WTC11 (cell line): ENCODE measurements around the gene SOCS7. TPM values are rescaled to one million over a fixed set of nuclear protein-coding genes. Genes with fewer than 3 reads are reported as not detected.

ENCODE experiments used
- ATAC-seq: fragments of 200-7000 bp; cut with Tn5 transposase; 2 replicates; pipeline ENCODE4 v1.10.0; 2021; ENCODE audit warnings: mild to moderate bottlenecking, moderate library complexity
- CTCF ChIA-PET: fragments of 300-600 bp; sonication (Branson Sonifier 250); formaldehyde crosslinking; loops from one replicate; lab custom pipeline; 2021; ENCODE audit warnings: antibody characterized with exemption; lab: Charles Lee
- POLR2A ChIA-PET: fragments of 350-600 bp; sonication (Branson Sonifier 250); formaldehyde crosslinking; loops from one replicate; lab custom pipeline; 2021; ENCODE audit warnings: antibody characterized with exemption; lab: Charles Lee
- DNase-seq: peaks from one replicate; pipeline ENCODE4 v3.0.0; 2021; ENCODE audit warnings: low spot score
- H3K27ac Mint-ChIP-seq: 2 replicates; pipeline ENCODE4 v1.8.0; 2021; ENCODE audit warnings: mixed read lengths
- H3K27me3 Mint-ChIP-seq: 2 replicates; pipeline ENCODE4 v1.8.0; 2021; ENCODE audit warnings: low read depth, mild to moderate bottlenecking, moderate library complexity, mixed read lengths
- H3K36me3 Mint-ChIP-seq: 2 replicates; pipeline ENCODE4 v1.8.0; 2021; ENCODE audit warnings: mixed read lengths
- H3K4me1 Mint-ChIP-seq: 2 replicates; pipeline ENCODE4 v1.8.0; 2022; ENCODE audit warnings: mixed read lengths
- H3K4me3 Mint-ChIP-seq: 2 replicates; pipeline ENCODE4 v1.8.0; 2021; ENCODE audit warnings: mild to moderate bottlenecking, moderate library complexity, mixed read lengths
- H3K9me3 Mint-ChIP-seq: 2 replicates; pipeline ENCODE4 v1.8.0; 2021; ENCODE audit warnings: mixed read lengths
- ELF4 ChIP-seq: sonication (generic); formaldehyde crosslinking; IDR thresholded peaks from 2 replicates; pipeline ENCODE4 v1.8.1; 2022; ENCODE audit warnings: low read depth, mild to moderate bottlenecking, moderate library complexity, missing genetic modification reagents
- EMX1 ChIP-seq: fragments of 250-450 bp; sonication (Bioruptor Pico); IDR thresholded peaks from 2 replicates; pipeline ENCODE4 v1.8.0; 2021; ENCODE audit warnings: mild to moderate bottlenecking
- ETV6 ChIP-seq: sonication (generic); formaldehyde crosslinking; IDR thresholded peaks from 2 replicates; pipeline ENCODE4 v1.8.1; 2022; ENCODE audit warnings: mild to moderate bottlenecking, missing genetic modification reagents
- FOXJ3 ChIP-seq: sonication (generic); formaldehyde crosslinking; IDR thresholded peaks from 2 replicates; pipeline ENCODE4 v1.9.0; 2021; ENCODE audit warnings: missing genetic modification reagents, mild to moderate bottlenecking, borderline replicate concordance
- FOXP1 ChIP-seq: sonication (generic); formaldehyde crosslinking; IDR thresholded peaks from 2 replicates; pipeline ENCODE4 v1.8.0; 2022; ENCODE audit warnings: missing genetic modification reagents, mild to moderate bottlenecking, moderate library complexity, borderline replicate concordance
- GABPB1 ChIP-seq: sonication (generic); formaldehyde crosslinking; IDR thresholded peaks from 2 replicates; pipeline ENCODE4 v1.8.1; 2023; ENCODE audit warnings: mild to moderate bottlenecking, missing genetic modification reagents
- JUN ChIP-seq: sonication (generic); formaldehyde crosslinking; IDR thresholded peaks from 2 replicates; pipeline ENCODE4 v1.8.0; 2023; ENCODE audit warnings: mild to moderate bottlenecking, missing genetic modification reagents
- NFATC4 ChIP-seq: fragments of 250-450 bp; sonication (Bioruptor Pico); IDR thresholded peaks from 2 replicates; pipeline ENCODE4 v1.9.0; 2021; ENCODE audit warnings: mild to moderate bottlenecking
- NFYB ChIP-seq: sonication (generic); formaldehyde crosslinking; conservative IDR thresholded peaks from 2 replicates; pipeline ENCODE4 v1.8.0; 2022; ENCODE audit warnings: low read depth, missing genetic modification reagents
- NR1H2 ChIP-seq: sonication (generic); formaldehyde crosslinking; IDR thresholded peaks from 2 replicates; pipeline ENCODE4 v1.9.0; 2021; ENCODE audit warnings: mild to moderate bottlenecking, moderate library complexity, missing genetic modification reagents
- NR3C1 ChIP-seq: sonication (generic); formaldehyde crosslinking; conservative IDR thresholded peaks from 2 replicates; pipeline ENCODE4 v1.8.1; 2023; ENCODE audit warnings: low read depth, mild to moderate bottlenecking, missing genetic modification reagents
- RORB ChIP-seq: fragments of 250-450 bp; sonication (Bioruptor Pico); IDR thresholded peaks from 2 replicates; pipeline ENCODE4 v1.9.0; 2021; ENCODE audit warnings: mild to moderate bottlenecking
- TEAD1 ChIP-seq: sonication (generic); formaldehyde crosslinking; IDR thresholded peaks from 2 replicates; pipeline ENCODE4 v1.8.0; 2022; ENCODE audit warnings: mild to moderate bottlenecking, missing genetic modification reagents
- ZNF121 ChIP-seq: sonication (generic); formaldehyde crosslinking; IDR thresholded peaks from 2 replicates; pipeline ENCODE4 v1.8.0; 2023; ENCODE audit warnings: missing genetic modification reagents
- ZNF232 ChIP-seq: sonication (generic); formaldehyde crosslinking; IDR thresholded peaks from 2 replicates; pipeline ENCODE4 v1.8.0; 2022; ENCODE audit warnings: mild to moderate bottlenecking, missing genetic modification reagents
- ZNF416 ChIP-seq: fragments of 250-450 bp; sonication (Bioruptor Pico); IDR thresholded peaks from 2 replicates; pipeline ENCODE4 v1.9.0; 2021; ENCODE audit warnings: mild to moderate bottlenecking, inconsistent platforms
- ZNF423 ChIP-seq: fragments of 250-450 bp; sonication (Bioruptor Pico); IDR thresholded peaks from 2 replicates; pipeline ENCODE4 v2.1.2; 2022; ENCODE audit warnings: mild to moderate bottlenecking, moderate library complexity
- total RNA-seq: library from RNA; stranded (reverse); gene quantifications from 3 replicates; pipeline ENCODE4 v1.2.3, GENCODE V29; 2021
- TF ChIP-seq, protein P1 (sequence below): sonication (generic); formaldehyde crosslinking; IDR thresholded peaks from 2 replicates; pipeline ENCODE4 v1.8.1; 2023; ENCODE audit warnings: mild to moderate bottlenecking, missing genetic modification reagents, moderate library complexity
- TF ChIP-seq, protein P2 (sequence below): fragments of 250-450 bp; sonication (Bioruptor Pico); conservative IDR thresholded peaks from 2 replicates; pipeline ENCODE4 v1.9.0; 2021; ENCODE audit warnings: mild to moderate bottlenecking
- TF ChIP-seq, protein P3 (sequence below): sonication (generic); formaldehyde crosslinking; conservative IDR thresholded peaks from 2 replicates; pipeline ENCODE4 v1.8.1; 2022; ENCODE audit warnings: mild to moderate bottlenecking, missing genetic modification reagents
- TF ChIP-seq, protein P4 (sequence below): sonication (generic); formaldehyde crosslinking; IDR thresholded peaks from 2 replicates; pipeline ENCODE4 v1.8.0; 2022; ENCODE audit warnings: mild to moderate bottlenecking, missing genetic modification reagents
- TF ChIP-seq, protein P5 (sequence below): sonication (generic); formaldehyde crosslinking; IDR thresholded peaks from 2 replicates; pipeline ENCODE4 v1.8.1; 2022; ENCODE audit warnings: low read depth, missing genetic modification reagents, borderline replicate concordance
- TF ChIP-seq, protein P6 (sequence below): sonication (generic); formaldehyde crosslinking; IDR thresholded peaks from 2 replicates; pipeline ENCODE4 v1.8.0; 2022; ENCODE audit warnings: mild to moderate bottlenecking, missing genetic modification reagents
- TF ChIP-seq, protein P7 (sequence below): sonication (generic); formaldehyde crosslinking; IDR thresholded peaks from 2 replicates; pipeline ENCODE4 v1.8.1; 2022; ENCODE audit warnings: mild to moderate bottlenecking, missing genetic modification reagents, moderate library complexity, borderline replicate concordance

SOCS7 gene
- total RNA-seq, 1 experiment from 2014 or later: 33.6 TPM

DNA sequence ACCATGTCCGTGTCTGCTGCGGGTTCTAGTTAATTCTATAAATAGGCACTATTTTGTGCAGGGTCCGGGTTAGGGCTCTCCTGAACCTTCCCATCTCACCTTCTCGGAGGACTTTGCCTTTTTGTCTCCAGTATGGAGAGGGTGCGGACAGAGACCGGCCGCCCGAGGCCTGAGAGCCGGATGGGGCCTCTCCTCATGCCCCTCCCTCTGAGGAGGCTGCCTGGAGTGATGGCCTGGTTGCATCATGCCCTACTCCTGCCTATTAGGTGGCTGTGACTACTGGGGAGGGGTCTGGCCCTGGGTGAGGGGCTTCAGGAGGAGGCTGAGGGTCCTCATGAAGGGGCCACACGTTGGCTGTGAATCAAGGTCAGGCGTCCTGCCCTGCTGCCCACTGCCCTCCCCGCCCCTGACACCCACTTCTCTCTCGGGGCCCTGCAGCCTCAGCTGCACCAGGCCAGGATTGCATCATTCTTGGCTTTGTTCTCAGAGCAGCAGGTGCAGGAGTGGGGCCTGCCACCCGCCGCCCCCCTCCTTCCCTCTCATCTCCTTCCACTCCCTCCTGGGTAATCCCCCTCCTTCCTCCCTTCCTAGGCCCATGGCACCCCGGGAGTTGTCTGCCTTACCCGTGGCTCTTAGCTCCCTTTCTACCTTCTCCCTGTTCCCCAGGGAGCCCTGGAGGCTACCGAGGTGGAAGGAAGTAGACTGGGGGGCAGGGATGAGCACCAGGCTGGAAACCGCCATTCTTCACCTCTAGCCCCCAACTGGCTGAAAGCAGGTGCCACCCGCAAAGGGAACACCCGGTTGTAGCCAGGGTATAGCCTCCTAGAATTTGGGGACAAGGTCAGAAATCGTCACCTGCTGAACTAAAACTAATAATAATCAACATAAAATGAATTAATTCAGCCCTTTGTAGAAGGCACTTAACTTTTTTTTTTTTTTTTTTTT lies 63.9 kb downstream of the SOCS7 start:
- ChIA-PET POLR2A (interaction anchor here (0.8 to 5.4 kb wide), 8 partner anchors 12 to 91 kb away, joined by 3 to 26 read pairs (median 8); partner anchors contain the start of gene SOCS7), CTCF (interaction anchor here (0.6 to 9.5 kb wide), 40 partner anchors 8 to 766 kb away, joined by 3 to 222 read pairs (median 4); partner anchors contain the start of genes ARHGAP23, GPR179 and SOCS7)
- no peaks in the 10 kb centered on the region for H3K36me3 Mint-ChIP-seq
- H3K4me1 Mint-ChIP-seq: peaks cover 59% of the 10 kb centered on the region
- H3K4me3 Mint-ChIP-seq: peak overlapping the region; percentile 61
- peak overlapping the region; percentile 91 for H3K27ac Mint-ChIP-seq
- DNase-seq: peak; percentile 69
- peaks cover 29% of the 10 kb centered on the region for H3K27me3 Mint-ChIP-seq
- TF ChIP-seq, protein P1, sequence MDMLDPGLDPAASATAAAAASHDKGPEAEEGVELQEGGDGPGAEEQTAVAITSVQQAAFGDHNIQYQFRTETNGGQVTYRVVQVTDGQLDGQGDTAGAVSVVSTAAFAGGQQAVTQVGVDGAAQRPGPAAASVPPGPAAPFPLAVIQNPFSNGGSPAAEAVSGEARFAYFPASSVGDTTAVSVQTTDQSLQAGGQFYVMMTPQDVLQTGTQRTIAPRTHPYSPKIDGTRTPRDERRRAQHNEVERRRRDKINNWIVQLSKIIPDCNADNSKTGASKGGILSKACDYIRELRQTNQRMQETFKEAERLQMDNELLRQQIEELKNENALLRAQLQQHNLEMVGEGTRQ (CRISPR knock-in tag): no peak
- peak; percentile 94 for TF ChIP-seq ZNF423 (CRISPR knock-in tag)
- 0 out of 2 replicates have a peak, but pooled peaks have one; percentile 45 for TF ChIP-seq TEAD1 (CRISPR knock-in tag)
- TF ChIP-seq, protein P2, sequence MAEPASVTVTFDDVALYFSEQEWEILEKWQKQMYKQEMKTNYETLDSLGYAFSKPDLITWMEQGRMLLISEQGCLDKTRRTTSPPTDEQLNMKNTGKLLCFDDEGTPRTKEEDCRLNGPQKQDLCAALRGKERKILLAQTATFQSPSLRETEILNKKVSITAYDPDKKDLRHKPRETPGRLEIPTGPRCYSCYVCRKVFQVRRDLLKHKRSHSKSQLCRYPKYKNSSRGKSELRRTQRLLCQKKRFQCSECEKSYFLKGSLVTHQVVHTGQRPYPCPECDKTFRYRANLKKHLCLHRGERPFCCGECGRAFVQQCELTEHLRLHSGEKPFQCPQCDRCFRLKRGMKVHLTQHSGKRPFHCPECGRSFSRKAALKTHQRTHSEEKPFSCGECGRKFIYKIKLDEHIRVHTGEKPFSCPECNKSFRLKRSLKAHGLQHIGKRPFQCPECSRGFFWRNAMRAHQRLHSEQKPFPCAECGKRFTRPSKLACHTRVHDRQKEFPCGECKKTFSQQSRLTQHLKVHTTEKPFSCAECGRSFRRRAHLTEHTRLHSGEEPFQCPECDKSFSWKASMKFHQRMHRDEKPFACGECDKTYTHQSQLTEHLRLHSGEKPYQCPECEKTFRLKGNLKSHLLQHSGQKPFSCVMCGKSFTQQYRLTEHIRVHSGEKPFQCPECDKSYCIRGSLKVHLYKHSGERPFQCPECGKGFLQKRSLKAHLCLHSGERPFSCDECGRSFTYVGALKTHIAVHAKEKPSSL: no peak
- TF ChIP-seq ZNF232: 0 out of 2 replicates have a peak, but pooled peaks have one; percentile 55
- no peak for TF ChIP-seq NR1H2 (CRISPR knock-in tag)
- TF ChIP-seq, protein P3, sequence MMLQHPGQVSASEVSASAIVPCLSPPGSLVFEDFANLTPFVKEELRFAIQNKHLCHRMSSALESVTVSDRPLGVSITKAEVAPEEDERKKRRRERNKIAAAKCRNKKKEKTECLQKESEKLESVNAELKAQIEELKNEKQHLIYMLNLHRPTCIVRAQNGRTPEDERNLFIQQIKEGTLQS (CRISPR knock-in tag): peak; percentile 98
- TF ChIP-seq ELF4 (CRISPR knock-in tag): no peak
- 0 out of 2 replicates have a peak, but pooled peaks have one; percentile 59 for TF ChIP-seq ETV6 (CRISPR knock-in tag)
- TF ChIP-seq GABPB1: peak; percentile 100
- no peak for TF ChIP-seq NFATC4 (CRISPR knock-in tag)
- TF ChIP-seq RORB (CRISPR knock-in tag): no peak
- 0 out of 2 replicates have a peak, but pooled peaks have one; percentile 15 for TF ChIP-seq FOXP1 (CRISPR knock-in tag)
- TF ChIP-seq JUN (CRISPR knock-in tag): no peak
- TF ChIP-seq NR3C1 (CRISPR knock-in tag): no peak
- TF ChIP-seq ZNF416: no peak
- TF ChIP-seq, protein P4, sequence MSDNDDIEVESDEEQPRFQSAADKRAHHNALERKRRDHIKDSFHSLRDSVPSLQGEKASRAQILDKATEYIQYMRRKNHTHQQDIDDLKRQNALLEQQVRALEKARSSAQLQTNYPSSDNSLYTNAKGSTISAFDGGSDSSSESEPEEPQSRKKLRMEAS (CRISPR knock-in tag): peak; percentile 62; the same call in 1 of the 2 replicates
- no peak for TF ChIP-seq FOXJ3 (CRISPR knock-in tag)
- TF ChIP-seq, protein P5, sequence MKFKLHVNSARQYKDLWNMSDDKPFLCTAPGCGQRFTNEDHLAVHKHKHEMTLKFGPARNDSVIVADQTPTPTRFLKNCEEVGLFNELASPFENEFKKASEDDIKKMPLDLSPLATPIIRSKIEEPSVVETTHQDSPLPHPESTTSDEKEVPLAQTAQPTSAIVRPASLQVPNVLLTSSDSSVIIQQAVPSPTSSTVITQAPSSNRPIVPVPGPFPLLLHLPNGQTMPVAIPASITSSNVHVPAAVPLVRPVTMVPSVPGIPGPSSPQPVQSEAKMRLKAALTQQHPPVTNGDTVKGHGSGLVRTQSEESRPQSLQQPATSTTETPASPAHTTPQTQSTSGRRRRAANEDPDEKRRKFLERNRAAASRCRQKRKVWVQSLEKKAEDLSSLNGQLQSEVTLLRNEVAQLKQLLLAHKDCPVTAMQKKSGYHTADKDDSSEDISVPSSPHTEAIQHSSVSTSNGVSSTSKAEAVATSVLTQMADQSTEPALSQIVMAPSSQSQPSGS (CRISPR knock-in tag): no peak
- TF ChIP-seq NFYB (CRISPR knock-in tag): no peak
- 0 out of 2 replicates have a peak, but pooled peaks have one; percentile 9 for TF ChIP-seq EMX1 (CRISPR knock-in tag)
- TF ChIP-seq ZNF121 (CRISPR knock-in tag): no peak
- TF ChIP-seq, protein P6, sequence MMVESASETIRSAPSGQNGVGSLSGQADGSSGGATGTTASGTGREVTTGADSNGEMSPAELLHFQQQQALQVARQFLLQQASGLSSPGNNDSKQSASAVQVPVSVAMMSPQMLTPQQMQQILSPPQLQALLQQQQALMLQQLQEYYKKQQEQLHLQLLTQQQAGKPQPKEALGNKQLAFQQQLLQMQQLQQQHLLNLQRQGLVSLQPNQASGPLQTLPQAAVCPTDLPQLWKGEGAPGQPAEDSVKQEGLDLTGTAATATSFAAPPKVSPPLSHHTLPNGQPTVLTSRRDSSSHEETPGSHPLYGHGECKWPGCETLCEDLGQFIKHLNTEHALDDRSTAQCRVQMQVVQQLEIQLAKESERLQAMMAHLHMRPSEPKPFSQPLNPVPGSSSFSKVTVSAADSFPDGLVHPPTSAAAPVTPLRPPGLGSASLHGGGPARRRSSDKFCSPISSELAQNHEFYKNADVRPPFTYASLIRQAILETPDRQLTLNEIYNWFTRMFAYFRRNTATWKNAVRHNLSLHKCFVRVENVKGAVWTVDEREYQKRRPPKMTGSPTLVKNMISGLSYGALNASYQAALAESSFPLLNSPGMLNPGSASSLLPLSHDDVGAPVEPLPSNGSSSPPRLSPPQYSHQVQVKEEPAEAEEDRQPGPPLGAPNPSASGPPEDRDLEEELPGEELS: 0 out of 2 replicates have a peak, but pooled peaks have one; percentile 12
- TF ChIP-seq, protein P7, sequence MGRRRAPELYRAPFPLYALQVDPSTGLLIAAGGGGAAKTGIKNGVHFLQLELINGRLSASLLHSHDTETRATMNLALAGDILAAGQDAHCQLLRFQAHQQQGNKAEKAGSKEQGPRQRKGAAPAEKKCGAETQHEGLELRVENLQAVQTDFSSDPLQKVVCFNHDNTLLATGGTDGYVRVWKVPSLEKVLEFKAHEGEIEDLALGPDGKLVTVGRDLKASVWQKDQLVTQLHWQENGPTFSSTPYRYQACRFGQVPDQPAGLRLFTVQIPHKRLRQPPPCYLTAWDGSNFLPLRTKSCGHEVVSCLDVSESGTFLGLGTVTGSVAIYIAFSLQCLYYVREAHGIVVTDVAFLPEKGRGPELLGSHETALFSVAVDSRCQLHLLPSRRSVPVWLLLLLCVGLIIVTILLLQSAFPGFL: no peak
- TF ChIP-seq, all 79 proteins: peak for 10
- no peaks in the 10 kb centered on the region for H3K9me3 Mint-ChIP-seq
- peak; percentile 43 for ATAC-seq
